PC-3 (cell line): ENCODE results near the gene AGPAT1. TPM values are rescaled to one million over a fixed set of nuclear protein-coding genes. Genes with fewer than 3 reads are reported as not detected.

Source experiments
- ATAC-seq: fragments of 200-7000 bp; cut with Tn5 transposase; 2 replicates; pipeline ENCODE4 v1.9.1; 2020; ENCODE audit warnings: mild to moderate bottlenecking, moderate library complexity
- BruUV-seq: library from RNA; stranded (reverse); fragments of 400-500 nt; replicated peaks from 2 replicates; lab custom pipeline; 2021; lab: Mats Ljungman, UMichigan
- CTCF ChIA-PET: fragments of 300-600 bp; sonication (Branson Sonifier 250); formaldehyde crosslinking; loops from one replicate; lab custom pipeline; 2022; ENCODE audit warnings: antibody characterized with exemption; lab: Charles Lee
- POLR2A ChIA-PET: fragments of 300-600 bp; sonication (Branson Sonifier 250); formaldehyde crosslinking; loops from one replicate; lab custom pipeline; 2022; ENCODE audit warnings: antibody characterized with exemption; ENCODE audit not compliant: unreplicated experiment; lab: Charles Lee
- DNase-seq: peaks from one replicate; pipeline ENCODE4 v3.0.0-alpha.2; 2015
- H2AFZ ChIP-seq: fragments of 300-600 bp; sonication (generic); 2 replicates; pipeline ENCODE4 v1.6.0; 2016; ENCODE audit warnings: antibody characterized with exemption, low read length
- H3F3A ChIP-seq: fragments of 300-600 bp; sonication (generic); one replicate; pipeline ENCODE4 v1.6.0; 2017; ENCODE audit warnings: antibody characterized with exemption, low read length, control low read depth, mild to moderate bottlenecking; ENCODE audit not compliant: unreplicated experiment
- H3K27ac ChIP-seq: fragments of 300-600 bp; sonication (generic); 2 replicates; pipeline ENCODE4 v1.5.1; 2016; ENCODE audit warnings: mild to moderate bottlenecking, low read length
- H3K27me3 ChIP-seq: fragments of 300-600 bp; sonication (generic); 2 replicates; pipeline ENCODE4 v1.6.1; 2016; ENCODE audit warnings: low read length, mixed read lengths
- H3K36me3 ChIP-seq: fragments of 300-600 bp; sonication (generic); 2 replicates; pipeline ENCODE4 v1.6.1; 2016; ENCODE audit warnings: low read depth, mixed run types, low read length, mixed read lengths
- H3K4me1 ChIP-seq: fragments of 300-600 bp; sonication (generic); 2 replicates; pipeline ENCODE4 v1.5.1; 2016; ENCODE audit warnings: low read length; ENCODE audit not compliant: insufficient read depth
- H3K4me2 ChIP-seq: fragments of 300-600 bp; sonication (generic); 2 replicates; pipeline ENCODE4 v1.6.0; 2016; ENCODE audit warnings: low read length
- H3K4me3 ChIP-seq: fragments of 300-600 bp; sonication (generic); 2 replicates; pipeline ENCODE4 v1.5.1; 2016; ENCODE audit warnings: mild to moderate bottlenecking, low read length, mixed read lengths
- H3K79me2 ChIP-seq: fragments of 300-600 bp; sonication (generic); 2 replicates; pipeline ENCODE4 v1.6.1; 2017; ENCODE audit warnings: low read length, mixed read lengths
- H3K9ac ChIP-seq: fragments of 300-600 bp; sonication (generic); 2 replicates; pipeline ENCODE4 v1.6.0; 2016; ENCODE audit warnings: mild to moderate bottlenecking, low read length
- H3K9me2 ChIP-seq: fragments of 300-600 bp; sonication (generic); replicated peaks from 2 replicates; pipeline ENCODE4 v1.6.1; 2016; ENCODE audit warnings: mixed run types, low read length, mixed read lengths
- H3K9me3 ChIP-seq: fragments of 300-600 bp; sonication (generic); 2 replicates; pipeline ENCODE4 v1.6.1; 2016; ENCODE audit warnings: low read length, mixed read lengths
- H4K20me1 ChIP-seq: fragments of 300-600 bp; sonication (generic); 2 replicates; pipeline ENCODE4 v1.6.1; 2016; ENCODE audit warnings: low read length, mixed read lengths
- CTCF ChIP-seq: fragments of 300-600 bp; sonication (generic); conservative IDR thresholded peaks from 2 replicates; pipeline ENCODE4 v1.5.1; 2017; ENCODE audit warnings: antibody characterized with exemption, low read depth, mild to moderate bottlenecking, low read length
- EZH2 ChIP-seq: fragments of 300-600 bp; sonication (generic); IDR thresholded peaks from one replicate; pipeline ENCODE4 v1.6.1; 2017; ENCODE audit warnings: antibody characterized with exemption, mild to moderate bottlenecking, low read length; ENCODE audit not compliant: unreplicated experiment
- EZH2phosphoT487 ChIP-seq: fragments of 300-600 bp; sonication (generic); IDR thresholded peaks from 2 replicates; pipeline ENCODE4 v1.6.1; 2018; ENCODE audit warnings: mild to moderate bottlenecking, antibody characterized with exemption, low read length, borderline replicate concordance
- intact Hi-C: fragments of 100-400 bp; cut with micrococcal nuclease; formaldehyde crosslinking; loops from 2 replicates; pipeline ENCODE4 v1.9.0; 2023
- total RNA-seq: library from RNA; depleted of rRNA; stranded (reverse); fragments of >200 nt; gene quantifications from 2 replicates; pipeline ENCODE4 v1.2.3, GENCODE V29; 2014

Gene AGPAT1
- total RNA-seq, 1 experiment from 2014 or later: 59.6 TPM

- Histone ChIP-seq H3K4me1 (no peaks in the 10 kb centered on the region), H3K4me2 (no peak overlapping the region), H3K79me2 (no peaks in the 10 kb centered on the region), H3K4me3 (no peak overlapping the region), H3K9me3 (no peaks in the 10 kb centered on the region), H3K9me2 (no peaks in the 10 kb centered on the region), H2AFZ (no peak overlapping the region), H3K9ac (no peak overlapping the region), H3K27ac (no peak overlapping the region), H3F3A (no peaks in the 10 kb centered on the region), H4K20me1 (no peaks in the 10 kb centered on the region), H3K27me3 (no peaks in the 10 kb centered on the region), H3K36me3 (no peaks in the 10 kb centered on the region)
- BruUV-seq: no TSS peak
- ChIA-PET POLR2A (no interaction called here), CTCF (no interaction called here)
- intact Hi-C loops: no loop called here
- no peak for ATAC-seq
- no peak for DNase-seq
- TF ChIP-seq EZH2phosphoT487 (no peak), CTCF (no peak), EZH2 (no peak)
These were observed 35.4 kb downstream of the AGPAT1 start for GRCh38 chr6:32140420-32141046.

- no peaks in the 10 kb centered on the region for H3K27me3 ChIP-seq
- H3K27ac ChIP-seq: no peak overlapping the region
- no peaks in the 10 kb centered on the region for H3K4me1 ChIP-seq
- ChIA-PET CTCF (no interaction called here), POLR2A (no interaction called here)
- TF ChIP-seq EZH2phosphoT487 (no peak), CTCF (no peak), EZH2 (no peak)
- H3K4me3 ChIP-seq: no peak overlapping the region
- H3K36me3 ChIP-seq: no peaks in the 10 kb centered on the region
- H3K79me2 ChIP-seq: no peaks in the 10 kb centered on the region
- H4K20me1 ChIP-seq: no peaks in the 10 kb centered on the region
- no peak overlapping the region for H3K9ac ChIP-seq
- no peaks in the 10 kb centered on the region for H3K9me3 ChIP-seq
- H3F3A ChIP-seq: no peaks in the 10 kb centered on the region
- no peaks in the 10 kb centered on the region for H3K9me2 ChIP-seq
- BruUV-seq: no TSS peak
- intact Hi-C loops: no loop called here
- no peak overlapping the region for H3K4me2 ChIP-seq
- H2AFZ ChIP-seq: no peak overlapping the region
- ATAC-seq (no peak), DNase-seq (no peak)
These were observed 36.3 kb downstream of the AGPAT1 start for GRCh38 chr6:32139590-32139989.

GRCh38 chr6:32137454-32137853 lies 38.4 kb downstream of the AGPAT1 start:
- intact Hi-C loops: no loop called here

More at GRCh38 chr6:32137454-32137853, 38.4 kb downstream of the AGPAT1 start:
- no peaks in the 10 kb centered on the region for H3K9me3 ChIP-seq
- DNase-seq (no peak), ATAC-seq (no peak)
- no peaks in the 10 kb centered on the region for H3K79me2 ChIP-seq
- H3F3A ChIP-seq: no peaks in the 10 kb centered on the region
- BruUV-seq: no TSS peak
- H3K4me2 ChIP-seq: no peak overlapping the region
- H3K4me3 ChIP-seq: no peak overlapping the region
- ChIA-PET CTCF (no interaction called here), POLR2A (no interaction called here)
- no peak overlapping the region for H3K9ac ChIP-seq
- no peaks in the 10 kb centered on the region for H3K36me3 ChIP-seq
- no peaks in the 10 kb centered on the region for H3K27me3 ChIP-seq
- TF ChIP-seq EZH2phosphoT487: no peak
- TF ChIP-seq CTCF: no peak
- no peaks in the 10 kb centered on the region for H4K20me1 ChIP-seq
- H3K9me2 ChIP-seq: no peaks in the 10 kb centered on the region
- no peak overlapping the region for H2AFZ ChIP-seq
- H3K27ac ChIP-seq: no peak overlapping the region
- no peaks in the 10 kb centered on the region for H3K4me1 ChIP-seq
